ENCODE results near the gene MAPKAPK2. TPM values are rescaled to one million over a fixed set of nuclear protein-coding genes. Genes with fewer than 3 reads are reported as not detected.
A peak's percentile ranks its signal among the peaks of the same experiment; 100 is the strongest.

Gene MAPKAPK2
- 24.7 and 38.7 TPM in 2 replicates for total RNA-seq (ENCODE audit: low replicate concordance)

DNA sequence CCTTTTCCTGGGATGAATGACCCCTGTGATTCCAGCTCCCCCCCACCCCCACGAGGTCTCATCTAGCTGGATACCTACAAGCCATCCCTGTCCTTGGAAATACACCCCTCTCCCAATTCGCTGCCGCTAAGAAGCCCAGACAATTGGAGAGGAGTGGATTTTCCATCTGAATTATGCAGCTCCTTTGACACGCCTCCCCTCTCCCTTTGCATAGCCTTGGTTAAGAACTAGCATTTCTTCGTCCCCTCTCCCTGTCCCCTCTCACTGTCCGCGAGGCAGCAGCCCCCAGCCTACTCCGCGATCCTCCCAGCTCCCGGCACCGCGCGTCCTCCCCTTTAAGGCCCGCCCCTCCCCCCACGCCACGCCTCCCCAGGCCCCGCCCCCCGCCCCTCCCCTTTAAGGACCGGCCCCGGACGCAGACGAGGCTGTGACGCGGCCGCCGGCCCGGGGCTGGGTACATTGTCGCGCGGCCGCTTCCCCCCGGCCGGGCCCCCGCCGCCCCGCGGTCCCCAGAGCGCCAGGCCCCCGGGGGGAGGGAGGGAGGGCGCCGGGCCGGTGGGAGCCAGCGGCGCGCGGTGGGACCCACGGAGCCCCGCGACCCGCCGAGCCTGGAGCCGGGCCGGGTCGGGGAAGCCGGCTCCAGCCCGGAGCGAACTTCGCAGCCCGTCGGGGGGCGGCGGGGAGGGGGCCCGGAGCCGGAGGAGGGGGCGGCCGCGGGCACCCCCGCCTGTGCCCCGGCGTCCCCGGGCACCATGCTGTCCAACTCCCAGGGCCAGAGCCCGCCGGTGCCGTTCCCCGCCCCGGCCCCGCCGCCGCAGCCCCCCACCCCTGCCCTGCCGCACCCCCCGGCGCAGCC, at the start of gene MAPKAPK2:
Gene MAPKAPK2 (plus strand): TSS at position 428 of the 856 bp plus-strand sequence. CDS start 325 bp downstream, at position 753.
- Histone ChIP-seq H3K27ac (no peak within 1 kb of the TSS), H4K20me1 (ENCODE audit: low read depth) (peaks cover 41% of the 10 kb centered on the region), H3F3A (ENCODE audit: low read depth) (peaks cover 19% of the 10 kb centered on the region), H3K4me2 (peak within 1 kb of the TSS; percentile 88), H2AFZ (replicated peaks) (peak within 1 kb of the TSS; percentile 58), H3K9ac (peak within 1 kb of the TSS; percentile 43), H3K9me3 (ENCODE audit: low read depth) (no peaks in the 10 kb centered on the region), H3K79me2 (ENCODE audit: low read depth) (peaks cover 42% of the 10 kb centered on the region), H3K27me3 (peaks cover 65% of the 10 kb centered on the region), H3K4me3 (peak within 1 kb of the TSS; percentile 96), H3K36me3 (no peaks in the 10 kb centered on the region), H3K4me1 (peaks cover 39% of the 10 kb centered on the region)
- peaks cover 44% of the 10 kb centered on the region for H3K4me1 Mint-ChIP-seq
- H3K36me3 Mint-ChIP-seq: no peaks in the 10 kb centered on the region
- no peaks in the 10 kb centered on the region for H3K9me3 Mint-ChIP-seq
- peaks cover 25% of the 10 kb centered on the region for H3K27me3 Mint-ChIP-seq (ENCODE audit: insufficient read depth, low read depth)
- H3K4me3 Mint-ChIP-seq: peak within 1 kb of the TSS; percentile 98
- peak within 1 kb of the TSS; percentile 91 for H3K27ac Mint-ChIP-seq
- peak; percentile 92 for DNase-seq (ENCODE audit: low spot score)
- TF ChIP-seq EZH2 (IDR thresholded peaks at IDR 0.05) (no peak), EZH2phosphoT487 (IDR thresholded peaks at IDR 0.05) (no peak)
- TF ChIP-seq, protein P1, sequence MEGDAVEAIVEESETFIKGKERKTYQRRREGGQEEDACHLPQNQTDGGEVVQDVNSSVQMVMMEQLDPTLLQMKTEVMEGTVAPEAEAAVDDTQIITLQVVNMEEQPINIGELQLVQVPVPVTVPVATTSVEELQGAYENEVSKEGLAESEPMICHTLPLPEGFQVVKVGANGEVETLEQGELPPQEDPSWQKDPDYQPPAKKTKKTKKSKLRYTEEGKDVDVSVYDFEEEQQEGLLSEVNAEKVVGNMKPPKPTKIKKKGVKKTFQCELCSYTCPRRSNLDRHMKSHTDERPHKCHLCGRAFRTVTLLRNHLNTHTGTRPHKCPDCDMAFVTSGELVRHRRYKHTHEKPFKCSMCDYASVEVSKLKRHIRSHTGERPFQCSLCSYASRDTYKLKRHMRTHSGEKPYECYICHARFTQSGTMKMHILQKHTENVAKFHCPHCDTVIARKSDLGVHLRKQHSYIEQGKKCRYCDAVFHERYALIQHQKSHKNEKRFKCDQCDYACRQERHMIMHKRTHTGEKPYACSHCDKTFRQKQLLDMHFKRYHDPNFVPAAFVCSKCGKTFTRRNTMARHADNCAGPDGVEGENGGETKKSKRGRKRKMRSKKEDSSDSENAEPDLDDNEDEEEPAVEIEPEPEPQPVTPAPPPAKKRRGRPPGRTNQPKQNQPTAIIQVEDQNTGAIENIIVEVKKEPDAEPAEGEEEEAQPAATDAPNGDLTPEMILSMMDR (IDR thresholded peaks at IDR 0.05): no peak

DNA sequence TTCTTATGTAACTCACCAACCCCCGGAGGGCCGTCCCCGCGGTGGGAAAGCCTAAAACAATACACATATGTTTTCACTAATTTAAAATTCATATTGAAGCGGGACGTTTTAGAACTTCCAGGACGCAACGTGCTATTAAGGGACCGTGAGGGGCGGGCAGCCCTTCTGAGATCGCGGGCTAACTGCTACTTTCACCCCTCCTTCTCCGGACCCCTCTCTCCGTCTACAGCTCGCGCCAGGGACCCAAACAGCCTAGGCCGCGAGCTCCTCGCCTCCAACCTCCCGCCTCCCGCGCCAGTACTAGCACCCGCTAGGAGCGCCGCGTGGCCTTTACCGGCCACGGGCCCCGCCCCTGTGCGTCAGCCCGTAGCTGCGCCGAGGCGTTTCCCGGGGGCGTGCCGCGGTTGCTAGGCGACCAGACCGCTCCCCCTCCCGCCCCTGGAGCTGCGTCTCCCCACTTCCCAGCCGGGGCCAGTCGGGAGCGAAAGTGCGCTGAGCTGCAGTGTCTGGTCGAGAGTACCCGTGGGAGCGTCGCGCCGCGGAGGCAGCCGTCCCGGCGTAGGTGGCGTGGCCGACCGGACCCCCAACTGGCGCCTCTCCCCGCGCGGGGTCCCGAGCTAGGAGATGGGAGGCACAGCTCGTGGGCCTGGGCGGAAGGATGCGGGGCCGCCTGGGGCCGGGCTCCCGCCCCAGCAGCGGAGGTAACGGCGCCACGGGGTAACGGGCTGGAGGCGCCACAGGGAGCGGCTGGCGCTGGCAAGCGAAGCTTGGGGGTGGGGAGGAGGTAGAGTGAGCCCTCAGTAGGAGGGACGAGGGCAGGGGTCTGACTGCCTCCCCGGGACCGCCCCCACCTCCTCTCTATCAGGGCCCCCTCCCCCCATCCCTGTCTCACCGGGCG, 49.4 kb upstream of the MAPKAPK2 start, which contains the start of gene DYRK3:
Gene DYRK3 (plus strand): TSS at position 457 of the 898 bp plus-strand sequence. CDS start 168 bp downstream, at position 625.
- peak within 1 kb of the TSS; percentile 77 for H3K4me2 ChIP-seq
- peaks cover 32% of the 10 kb centered on the region for H3K4me1 Mint-ChIP-seq
- peaks cover 23% of the 10 kb centered on the region for H3K4me1 ChIP-seq
- peaks cover 22% of the 10 kb centered on the region for H3F3A ChIP-seq (ENCODE audit: low read depth)
- no peaks in the 10 kb centered on the region for H3K9me3 ChIP-seq (ENCODE audit: low read depth)
- H3K27ac ChIP-seq: no peak within 1 kb of the TSS
- H3K27me3 Mint-ChIP-seq (ENCODE audit: insufficient read depth, low read depth): peaks cover 9% of the 10 kb centered on the region
- peak within 1 kb of the TSS; percentile 93 for H2AFZ ChIP-seq (replicated peaks)
- no peaks in the 10 kb centered on the region for H3K79me2 ChIP-seq (ENCODE audit: low read depth)
- peak; percentile 98 for DNase-seq (ENCODE audit: low spot score)
- H3K36me3 Mint-ChIP-seq: peaks cover 3% of the 10 kb centered on the region
- H3K9me3 Mint-ChIP-seq: no peaks in the 10 kb centered on the region
- H3K27me3 ChIP-seq: peaks cover 6% of the 10 kb centered on the region
- TF ChIP-seq EZH2 (IDR thresholded peaks at IDR 0.05) (no peak), EZH2phosphoT487 (IDR thresholded peaks at IDR 0.05) (no peak)
- TF ChIP-seq, protein P1 (IDR thresholded peaks at IDR 0.05): no peak
- H4K20me1 ChIP-seq (ENCODE audit: low read depth): no peaks in the 10 kb centered on the region
- no peaks in the 10 kb centered on the region for H3K36me3 ChIP-seq
- peak within 1 kb of the TSS; percentile 80 for H3K4me3 ChIP-seq
- no peak within 1 kb of the TSS for H3K9ac ChIP-seq
- H3K4me3 Mint-ChIP-seq: peak within 1 kb of the TSS; percentile 92
- peak within 1 kb of the TSS; percentile 61 for H3K27ac Mint-ChIP-seq

DNA sequence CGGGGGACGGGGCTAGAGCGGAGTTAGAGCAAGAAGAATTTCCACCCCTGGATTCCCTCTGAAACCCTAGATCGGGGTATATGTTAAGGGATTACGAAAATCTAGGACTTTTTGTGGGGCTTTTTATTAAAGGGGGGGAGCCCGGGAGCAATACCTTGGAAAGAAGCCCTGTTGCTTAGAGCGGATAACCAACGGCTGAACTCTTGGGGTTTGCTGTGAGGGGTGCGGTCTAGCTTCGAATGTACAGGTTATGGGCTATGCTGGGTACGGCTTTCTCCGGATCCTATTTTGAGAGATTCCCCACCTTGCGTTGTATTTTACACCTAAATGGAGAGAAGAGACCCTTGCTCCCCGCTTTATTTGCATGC, 48.7 kb upstream of the MAPKAPK2 start:
- Mint-ChIP-seq H3K4me3 (peak overlapping the region; percentile 92), H3K27ac (no peak overlapping the region), H3K36me3 (peaks cover 3% of the 10 kb centered on the region), H3K4me1 (peaks cover 32% of the 10 kb centered on the region), H3K27me3 (ENCODE audit: insufficient read depth, low read depth) (peaks cover 9% of the 10 kb centered on the region), H3K9me3 (no peaks in the 10 kb centered on the region)
- H2AFZ ChIP-seq (replicated peaks): peak overlapping the region; percentile 93
- H3K27me3 ChIP-seq: peaks cover 6% of the 10 kb centered on the region
- peaks cover 22% of the 10 kb centered on the region for H3F3A ChIP-seq (ENCODE audit: low read depth)
- no peaks in the 10 kb centered on the region for H3K36me3 ChIP-seq
- H3K4me2 ChIP-seq: peak overlapping the region; percentile 77
- DNase-seq (ENCODE audit: low spot score): no peak
- H3K4me3 ChIP-seq: peak overlapping the region; percentile 80
- H3K79me2 ChIP-seq (ENCODE audit: low read depth): no peaks in the 10 kb centered on the region
- H3K27ac ChIP-seq: no peak overlapping the region
- no peaks in the 10 kb centered on the region for H3K9me3 ChIP-seq (ENCODE audit: low read depth)
- TF ChIP-seq EZH2 (IDR thresholded peaks at IDR 0.05): no peak
- TF ChIP-seq, protein P1 (IDR thresholded peaks at IDR 0.05): no peak
- peaks cover 23% of the 10 kb centered on the region for H3K4me1 ChIP-seq
- H4K20me1 ChIP-seq (ENCODE audit: low read depth): no peaks in the 10 kb centered on the region
- H3K9ac ChIP-seq: no peak overlapping the region
